RWPE2 (cell line): ENCODE data around the gene SPRED2.

Experiments
- ATAC-seq: fragments of 200-7000 bp; cut with Tn5 transposase; 3 replicates; pipeline ENCODE4 v1.9.1; 2021; ENCODE audit warnings: low read depth
- DNase-seq: peaks from one replicate; pipeline ENCODE4 v3.0.0-alpha.2; 2020; ENCODE audit warnings: low spot score
- H3K27ac ChIP-seq: fragments of 450-650 bp; 2 replicates; pipeline ENCODE4 v1.5.1; 2017; ENCODE audit warnings: mild to moderate bottlenecking; ENCODE audit not compliant: poor library complexity, severe bottlenecking
- H3K27me3 ChIP-seq: fragments of 250-450 bp; sonication (Bioruptor Pico); 2 replicates; pipeline ENCODE4 v1.5.1; 2021; ENCODE audit warnings: mild to moderate bottlenecking, moderate library complexity; ENCODE audit not compliant: insufficient read depth, poor library complexity, severe bottlenecking
- H3K36me3 ChIP-seq: fragments of 250-450 bp; sonication (Bioruptor Pico); 2 replicates; pipeline ENCODE4 v1.5.1; 2020; ENCODE audit warnings: low read depth, mild to moderate bottlenecking, moderate library complexity
- H3K4me1 ChIP-seq: fragments of 250-450 bp; sonication (Bioruptor Pico); 2 replicates; pipeline ENCODE4 v1.5.1; 2021; ENCODE audit warnings: mild to moderate bottlenecking, moderate library complexity; ENCODE audit not compliant: insufficient read depth, poor library complexity, severe bottlenecking
- H3K4me3 ChIP-seq: fragments of 250-450 bp; sonication (Bioruptor Pico); 2 replicates; pipeline ENCODE4 v1.5.1; 2021; ENCODE audit warnings: mild to moderate bottlenecking, moderate library complexity; ENCODE audit not compliant: severe bottlenecking
- H3K9me3 ChIP-seq: fragments of 250-450 bp; sonication (Bioruptor Pico); 2 replicates; pipeline ENCODE4 v1.5.1; 2021; ENCODE audit warnings: mild to moderate bottlenecking, moderate library complexity; ENCODE audit not compliant: severe bottlenecking
- TF ChIP-seq, protein P1 (sequence below): fragments of 450-650 bp; IDR thresholded peaks from one replicate; pipeline ENCODE4 v1.5.1; 2017; ENCODE audit warnings: mild to moderate bottlenecking, moderate library complexity; ENCODE audit not compliant: poor library complexity, severe bottlenecking

The SPRED2 gene

DNA sequence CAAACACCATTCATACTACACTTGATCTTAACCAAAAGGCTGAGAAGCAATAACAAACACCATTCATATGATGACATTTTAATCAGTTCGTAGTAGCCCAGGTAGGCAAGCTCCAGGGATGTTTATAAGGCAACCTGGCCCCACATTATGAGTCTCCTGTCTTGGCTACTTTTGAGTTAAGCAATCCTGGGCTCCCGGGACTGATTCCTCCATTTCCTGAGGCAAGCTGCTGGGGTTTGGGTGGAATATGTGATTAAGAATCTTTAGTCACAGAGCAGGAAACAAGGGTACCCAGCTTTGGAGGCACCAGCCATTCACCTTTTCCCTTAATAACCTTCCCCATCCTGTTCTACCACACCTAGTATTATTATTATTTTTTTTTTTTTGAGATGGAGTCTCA is 24.5 kb upstream of the SPRED2 start:
- H3K4me3 ChIP-seq = no peak overlapping the region
- H3K36me3 ChIP-seq = no peaks in the 10 kb centered on the region
- no peak for ATAC-seq
- DNase-seq = no peak
- TF ChIP-seq, protein P1, sequence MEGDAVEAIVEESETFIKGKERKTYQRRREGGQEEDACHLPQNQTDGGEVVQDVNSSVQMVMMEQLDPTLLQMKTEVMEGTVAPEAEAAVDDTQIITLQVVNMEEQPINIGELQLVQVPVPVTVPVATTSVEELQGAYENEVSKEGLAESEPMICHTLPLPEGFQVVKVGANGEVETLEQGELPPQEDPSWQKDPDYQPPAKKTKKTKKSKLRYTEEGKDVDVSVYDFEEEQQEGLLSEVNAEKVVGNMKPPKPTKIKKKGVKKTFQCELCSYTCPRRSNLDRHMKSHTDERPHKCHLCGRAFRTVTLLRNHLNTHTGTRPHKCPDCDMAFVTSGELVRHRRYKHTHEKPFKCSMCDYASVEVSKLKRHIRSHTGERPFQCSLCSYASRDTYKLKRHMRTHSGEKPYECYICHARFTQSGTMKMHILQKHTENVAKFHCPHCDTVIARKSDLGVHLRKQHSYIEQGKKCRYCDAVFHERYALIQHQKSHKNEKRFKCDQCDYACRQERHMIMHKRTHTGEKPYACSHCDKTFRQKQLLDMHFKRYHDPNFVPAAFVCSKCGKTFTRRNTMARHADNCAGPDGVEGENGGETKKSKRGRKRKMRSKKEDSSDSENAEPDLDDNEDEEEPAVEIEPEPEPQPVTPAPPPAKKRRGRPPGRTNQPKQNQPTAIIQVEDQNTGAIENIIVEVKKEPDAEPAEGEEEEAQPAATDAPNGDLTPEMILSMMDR = no peak
- no peaks in the 10 kb centered on the region for H3K9me3 ChIP-seq
- H3K27me3 ChIP-seq = no peaks in the 10 kb centered on the region
- no peaks in the 10 kb centered on the region for H3K4me1 ChIP-seq
- H3K27ac ChIP-seq = no peak overlapping the region

DNA sequence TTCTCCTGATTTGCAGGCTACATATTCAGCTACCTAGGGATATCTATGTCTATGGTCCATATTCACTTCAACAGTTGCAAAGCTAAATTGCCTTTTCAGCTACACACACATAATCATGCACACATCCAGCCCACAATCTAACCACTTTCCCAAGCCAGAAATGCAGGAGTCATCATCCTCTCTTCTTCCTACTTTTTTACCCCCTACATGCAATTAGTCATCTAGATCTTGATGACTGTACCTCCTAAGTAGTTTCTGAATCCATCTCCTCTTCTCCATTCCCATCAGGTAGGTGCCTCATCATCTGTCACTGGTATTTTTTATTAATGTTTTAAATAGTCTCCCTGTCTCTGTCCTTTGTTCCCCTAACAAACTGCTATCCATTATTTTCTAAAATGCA is 23.7 kb upstream of the SPRED2 start:
- H3K9me3 ChIP-seq = no peaks in the 10 kb centered on the region
- no peaks in the 10 kb centered on the region for H3K36me3 ChIP-seq
- no peaks in the 10 kb centered on the region for H3K27me3 ChIP-seq
- DNase-seq (no peak), ATAC-seq (peak; percentile 46; the same call in 1 of the 3 replicates)
- H3K4me3 ChIP-seq = no peak overlapping the region
- TF ChIP-seq, protein P1 = no peak
- H3K4me1 ChIP-seq = no peaks in the 10 kb centered on the region
- H3K27ac ChIP-seq = no peak overlapping the region

DNA sequence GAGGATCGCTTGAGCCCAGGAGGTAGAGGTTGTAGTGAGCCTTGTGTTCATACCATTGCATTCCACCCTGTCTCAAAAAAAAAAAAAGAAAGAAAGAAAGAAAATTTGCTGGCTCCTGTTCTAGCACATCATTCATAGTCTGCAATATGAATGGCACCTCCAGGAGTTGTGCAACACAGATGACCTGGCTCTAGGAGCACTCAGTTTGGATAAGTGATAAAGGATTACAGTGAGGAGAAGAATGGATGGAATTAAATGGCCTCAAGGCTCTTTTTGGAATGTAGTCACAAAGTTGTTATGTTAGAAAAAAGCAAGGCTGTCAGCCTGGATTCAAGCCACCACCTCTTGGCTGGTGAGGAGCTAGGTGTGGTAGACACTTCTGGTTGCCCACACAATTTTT is 21.5 kb upstream of the SPRED2 start:
- Histone ChIP-seq H3K4me3 (no peak overlapping the region), H3K27ac (no peak overlapping the region), H3K36me3 (no peaks in the 10 kb centered on the region), H3K27me3 (no peaks in the 10 kb centered on the region), H3K4me1 (no peaks in the 10 kb centered on the region), H3K9me3 (no peaks in the 10 kb centered on the region)
- DNase-seq (no peak), ATAC-seq (no peak)
- TF ChIP-seq, protein P1 = no peak

DNA sequence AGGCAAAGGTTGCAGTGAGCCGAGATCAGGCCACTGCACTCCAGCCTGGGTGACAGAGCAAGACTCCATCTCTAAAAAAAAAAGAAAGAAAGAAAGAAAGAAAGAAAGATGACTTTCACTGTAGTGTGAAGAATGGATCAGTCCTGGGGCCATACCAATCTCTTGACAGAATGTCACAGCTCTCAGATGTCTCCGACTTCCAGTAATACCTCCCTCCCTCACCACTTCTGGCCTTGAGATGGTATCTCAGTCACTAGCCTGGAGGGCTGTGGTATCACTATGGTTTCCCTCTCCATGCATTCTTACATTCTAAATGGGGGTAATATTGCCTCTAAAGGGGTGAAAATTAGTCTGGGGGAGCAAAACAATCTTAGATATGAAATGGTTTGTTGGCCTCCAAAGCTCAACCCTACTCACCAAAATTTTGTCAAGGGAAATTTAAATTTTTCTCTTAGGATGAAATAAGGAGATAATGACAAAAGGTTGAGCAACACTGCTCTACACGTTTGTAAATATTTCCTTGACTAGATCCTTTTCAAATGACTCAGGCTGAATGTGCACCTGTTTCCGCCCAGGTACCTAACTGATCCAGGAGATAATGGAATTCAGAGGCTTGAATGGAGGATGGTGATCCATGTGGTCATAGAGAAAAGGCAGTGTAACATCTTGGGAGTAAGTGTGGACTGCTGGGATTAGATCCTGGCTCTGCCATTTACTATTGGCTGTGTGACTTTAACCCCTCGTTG is 19.9 kb upstream of the SPRED2 start:
- H3K4me1 ChIP-seq = no peaks in the 10 kb centered on the region
- H3K27me3 ChIP-seq = no peaks in the 10 kb centered on the region
- H3K36me3 ChIP-seq = no peaks in the 10 kb centered on the region
- DNase-seq = no peak
- H3K4me3 ChIP-seq = no peak overlapping the region
- H3K27ac ChIP-seq = no peak overlapping the region
- TF ChIP-seq, protein P1 = no peak
- H3K9me3 ChIP-seq = no peaks in the 10 kb centered on the region
- ATAC-seq = peak; percentile 55; the same call in 2 of the 3 replicates

DNA sequence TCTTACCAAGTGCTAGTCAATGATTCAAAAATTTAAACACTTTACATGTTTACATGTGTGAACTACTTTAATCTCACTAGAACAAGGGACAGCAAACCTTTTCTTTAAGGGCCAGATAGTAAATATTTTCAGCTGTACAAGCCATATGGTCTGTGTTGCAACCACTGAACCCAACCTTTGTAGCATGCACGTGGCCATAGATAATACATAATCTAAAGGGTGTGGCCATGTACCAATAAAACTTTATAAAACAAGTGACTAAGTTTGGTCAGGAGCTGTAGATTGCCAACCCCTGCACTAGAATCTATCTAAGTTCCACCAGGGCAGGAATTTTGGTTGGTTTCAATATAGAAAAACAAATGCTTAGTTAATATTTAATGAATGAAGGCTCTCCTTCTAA is 18.4 kb upstream of the SPRED2 start:
- no peak for ATAC-seq
- Histone ChIP-seq H3K27ac (no peak overlapping the region), H3K36me3 (no peaks in the 10 kb centered on the region), H3K4me3 (no peak overlapping the region), H3K27me3 (no peaks in the 10 kb centered on the region), H3K4me1 (no peaks in the 10 kb centered on the region), H3K9me3 (no peaks in the 10 kb centered on the region)
- TF ChIP-seq, protein P1 = no peak
- no peak for DNase-seq
